GM19239 (cell line): ENCODE results near the gene ATP13A2.

Source experiments
- DNase-seq: peaks from one replicate; pipeline ENCODE4 v3.0.0; 2011; ENCODE audit warnings: low spot score; ENCODE audit not compliant: insufficient read length
- FAIRE-seq: peaks from 2 replicates; lab custom pipeline; 2011; peaks lifted over from hg19 to GRCh38; lab: Jason Lieb, UNC

The ATP13A2 gene

GRCh38 chr1:16980473-16981268 lies 31.1 kb downstream of the ATP13A2 start, which contains the start of gene MFAP2:
Gene MFAP2 (minus strand): TSS chr1:16980620. CDS start chr1:16978273, 2,347 bp downstream.
- DNase-seq (no peak), FAIRE-seq (no peak)

GRCh38 chr1:16979475-16980327 lies 32.0 kb downstream of the ATP13A2 start:
- DNase-seq: no peak
- no peak for FAIRE-seq

- FAIRE-seq: no peak
- no peak for DNase-seq
Observed at GRCh38 chr1:16978567-16979474, 32.9 kb downstream of the ATP13A2 start.

DNA sequence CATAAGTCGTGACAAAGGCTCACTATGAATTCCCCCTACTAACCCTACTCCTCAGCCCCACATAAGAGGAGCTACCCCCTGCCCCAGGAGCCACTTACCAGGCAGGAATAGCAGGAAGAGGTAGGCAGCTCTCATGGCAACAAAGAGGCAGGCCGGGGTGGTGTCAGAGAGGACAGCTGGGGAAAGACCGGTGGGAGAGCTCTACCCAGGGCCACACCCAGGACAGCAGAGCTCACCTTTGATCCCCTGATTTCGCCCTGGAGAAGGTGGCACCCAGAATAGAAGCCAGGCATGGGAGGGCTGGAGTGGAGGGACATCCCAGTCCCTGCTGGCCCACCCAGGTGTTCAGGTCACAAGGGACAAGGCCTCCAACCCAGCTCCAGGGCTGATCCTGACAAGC lies 33.6 kb downstream of the ATP13A2 start:
- DNase-seq: no peak
- FAIRE-seq: no peak

DNA sequence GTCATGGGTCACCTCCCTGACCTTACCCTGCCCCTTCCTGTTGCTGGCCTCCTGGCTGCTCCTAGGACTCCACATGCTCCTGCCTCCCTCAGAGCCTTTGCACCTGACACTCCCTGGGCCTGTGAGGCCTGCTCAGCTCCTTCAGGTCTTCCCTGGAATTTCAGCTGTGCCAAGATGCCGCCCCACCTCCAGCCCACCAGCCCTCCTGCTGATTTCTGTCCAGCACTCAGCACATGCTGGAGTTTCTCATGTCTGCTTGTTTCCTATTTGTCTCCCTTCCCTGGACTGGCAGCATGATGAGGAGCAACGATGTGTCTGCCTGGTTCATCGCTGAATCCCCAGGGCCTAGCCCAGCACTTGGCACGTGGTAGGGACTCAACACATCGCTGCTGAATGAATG lies 34.4 kb downstream of the ATP13A2 start:
- FAIRE-seq (no peak), DNase-seq (no peak)

DNA sequence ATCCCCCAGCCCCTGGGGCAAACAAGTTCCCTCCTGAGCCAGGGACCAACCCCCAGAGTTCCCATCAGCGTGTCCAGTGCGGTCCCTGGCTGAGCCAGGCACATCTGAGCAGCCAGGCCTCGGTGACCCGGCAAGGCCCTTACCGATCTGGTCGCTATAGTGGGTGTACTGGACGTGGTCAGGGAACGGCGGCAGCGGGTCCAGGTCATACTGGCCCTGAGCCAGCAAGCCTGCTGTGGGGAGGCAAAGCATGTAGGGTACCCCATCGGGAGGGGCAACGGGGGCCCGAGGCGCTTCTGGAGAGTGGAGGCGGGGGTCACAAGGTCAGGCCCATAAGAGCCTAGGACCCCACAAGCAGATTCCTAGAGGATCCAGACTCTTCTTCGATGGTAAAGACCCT lies 34.8 kb downstream of the ATP13A2 start:
- DNase-seq (no peak), FAIRE-seq (no peak)

DNA sequence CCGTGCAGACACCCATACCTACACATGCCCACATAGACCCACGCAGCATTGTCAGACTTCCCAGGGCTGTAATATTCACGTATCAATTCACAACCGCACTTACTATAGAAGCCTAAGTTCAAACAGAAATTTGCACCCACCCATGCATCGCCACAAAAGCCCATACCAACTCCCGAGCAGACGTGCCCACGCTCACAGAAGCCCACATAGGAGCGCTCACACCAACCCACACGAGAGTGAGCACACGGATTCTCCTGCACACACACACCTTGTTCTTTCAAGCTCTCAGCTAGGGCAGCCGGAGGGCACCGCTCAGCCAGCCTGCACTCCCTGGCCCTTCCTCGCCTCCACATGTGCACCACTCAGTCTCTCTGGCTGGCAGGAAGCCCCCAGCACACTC lies 35.9 kb downstream of the ATP13A2 start:
- FAIRE-seq: no peak
- DNase-seq: no peak

DNA sequence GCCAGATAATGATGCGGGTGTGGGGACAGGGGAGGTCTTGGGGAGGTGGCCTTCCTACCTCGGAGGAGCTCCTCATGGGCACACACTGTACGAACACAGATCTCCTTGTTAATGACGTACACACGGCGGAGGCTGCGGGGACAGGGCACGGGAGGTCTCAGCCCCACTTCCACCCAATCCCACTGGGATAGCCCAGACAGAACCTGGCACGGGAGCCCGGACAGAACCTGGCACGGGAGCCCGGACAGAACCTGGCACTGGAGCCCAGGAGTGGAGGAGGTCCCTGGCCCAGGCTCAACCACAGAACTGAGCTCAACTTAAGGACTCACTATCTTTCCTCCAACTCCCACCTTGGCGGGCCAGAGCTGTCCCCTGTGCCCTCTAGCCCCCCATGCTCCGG lies 36.5 kb downstream of the ATP13A2 start:
- FAIRE-seq (no peak), DNase-seq (no peak)

GRCh38 chr1:16973215-16973614 lies 38.5 kb downstream of the ATP13A2 start:
- FAIRE-seq (no peak), DNase-seq (no peak)

GRCh38 chr1:16972189-16972895 lies 39.4 kb downstream of the ATP13A2 start:
- DNase-seq (no peak), FAIRE-seq (no peak)

DNA sequence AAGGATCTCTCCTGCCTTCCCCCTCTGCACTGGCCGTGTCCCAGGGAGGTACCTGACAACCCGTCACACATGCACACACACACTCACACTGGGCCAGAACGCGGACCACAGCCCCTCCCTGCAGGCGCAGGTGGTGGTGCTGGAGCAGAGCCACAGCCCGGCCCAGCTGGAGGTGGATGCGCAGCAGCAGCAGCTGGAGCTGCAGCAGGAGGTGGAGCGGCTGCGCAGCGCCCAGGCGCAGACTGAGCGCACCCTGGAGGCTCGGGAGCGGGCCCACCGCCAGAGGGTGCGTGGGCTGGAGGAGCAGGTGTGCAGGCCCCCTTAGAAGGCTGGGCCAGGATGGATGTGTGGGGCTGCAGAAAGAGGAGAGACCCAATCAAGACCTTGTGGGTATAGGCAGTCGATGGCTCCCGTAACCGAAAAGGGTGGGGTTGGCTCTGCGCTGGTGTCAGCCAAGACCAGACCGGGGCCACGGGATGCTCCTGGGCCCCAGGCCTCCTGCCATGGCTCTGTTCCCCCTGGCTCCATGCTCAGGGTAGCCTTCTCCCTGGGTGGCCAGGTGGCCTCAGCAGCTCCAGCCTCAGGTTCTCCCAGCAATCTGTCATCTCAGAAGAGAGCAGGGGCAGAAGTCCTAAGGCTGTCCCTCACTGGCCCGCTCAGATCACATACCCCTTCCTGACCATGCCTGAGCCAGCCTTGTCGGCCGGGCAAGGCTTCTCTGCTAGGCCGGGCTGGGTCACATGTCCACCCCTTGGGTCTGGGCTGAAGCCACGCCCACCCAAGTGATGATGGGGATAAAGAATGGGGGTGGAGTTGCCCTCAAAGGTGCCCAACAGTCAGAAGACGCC lies 40.2 kb downstream of the ATP13A2 start:
- FAIRE-seq (no peak), DNase-seq (no peak)

- no peak for FAIRE-seq
- DNase-seq: no peak
Observed at GRCh38 chr1:16970132-16970910, 41.4 kb downstream of the ATP13A2 start.

DNA sequence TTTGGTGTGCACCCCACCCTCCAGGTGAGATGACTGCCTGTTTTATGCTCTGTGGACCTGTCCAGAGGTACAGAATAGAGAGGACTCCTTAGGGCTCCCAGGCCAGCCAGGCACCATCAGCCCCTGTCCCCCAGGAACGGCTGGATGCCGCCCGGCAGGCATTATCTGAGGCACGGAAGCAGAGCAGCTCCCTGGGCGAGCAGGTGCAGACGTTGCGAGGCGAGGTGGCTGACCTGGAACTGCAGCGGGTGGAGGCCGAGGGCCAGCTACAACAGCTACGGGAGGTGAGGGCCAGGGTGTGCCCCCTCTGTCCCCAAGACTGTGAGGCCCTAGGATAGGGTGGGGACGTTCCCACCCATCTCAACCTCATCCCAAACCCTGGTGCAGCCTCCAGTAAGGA lies 42.1 kb downstream of the ATP13A2 start:
- DNase-seq: no peak
- FAIRE-seq: no peak

DNA sequence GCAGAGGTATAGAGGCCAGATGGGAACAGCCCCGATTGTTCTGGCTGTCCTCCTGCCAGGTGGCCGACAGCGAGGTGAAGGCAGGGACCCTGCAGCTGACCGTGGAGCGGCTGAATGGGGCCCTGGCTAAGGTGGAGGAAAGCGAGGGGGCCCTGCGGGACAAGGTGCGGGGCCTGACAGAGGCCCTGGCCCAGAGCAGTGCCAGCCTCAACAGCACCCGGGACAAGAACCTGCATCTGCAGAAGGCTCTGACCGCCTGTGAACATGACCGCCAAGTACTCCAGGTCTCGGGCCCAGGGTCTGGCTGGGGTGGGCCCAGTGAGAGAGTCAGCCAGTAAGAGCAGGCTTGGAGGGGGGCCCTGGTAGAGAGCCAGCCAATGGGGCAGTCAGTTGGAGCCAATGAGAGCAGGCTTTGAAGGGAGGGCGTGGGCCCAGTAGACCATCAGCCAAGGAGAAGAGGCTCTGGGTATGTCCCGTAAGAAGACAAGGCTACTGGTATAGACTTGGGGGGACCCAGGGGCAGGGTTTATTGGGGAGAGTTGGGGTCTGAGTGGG lies 42.6 kb downstream of the ATP13A2 start:
- FAIRE-seq: no peak
- no peak for DNase-seq

DNA sequence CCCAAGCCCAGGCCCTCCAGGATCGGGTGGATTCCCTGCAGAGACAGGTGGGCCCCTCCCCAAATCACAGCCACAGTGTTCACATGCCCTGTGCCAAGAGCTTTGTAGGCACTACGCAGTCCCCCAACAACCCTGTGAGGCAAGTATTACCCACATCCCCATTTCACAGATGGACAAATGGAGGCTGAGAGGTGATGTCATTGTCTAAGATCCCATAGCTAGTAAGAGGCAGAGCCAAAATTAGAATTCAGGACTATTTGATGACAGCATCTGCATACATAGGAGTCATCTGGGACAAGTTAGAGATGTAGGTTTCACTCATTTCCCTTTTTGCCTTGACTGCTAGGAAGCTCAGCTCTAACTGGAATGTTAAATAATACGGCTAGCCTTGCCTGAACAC lies 43.4 kb downstream of the ATP13A2 start:
- FAIRE-seq (no peak), DNase-seq (no peak)

- no peak for DNase-seq
- FAIRE-seq: no peak
Observed at GRCh38 chr1:16967962-16968361, 43.8 kb downstream of the ATP13A2 start.

GRCh38 chr1:16967095-16967575 lies 44.6 kb downstream of the ATP13A2 start:
- DNase-seq (no peak), FAIRE-seq (no peak)

- no peak for FAIRE-seq
Observed at GRCh38 chr1:16966282-16966681, 45.4 kb downstream of the ATP13A2 start.

More at GRCh38 chr1:16966282-16966681, 45.4 kb downstream of the ATP13A2 start:
- DNase-seq: no peak
